ENCODE measurements around the gene LRRC4C. TPM values are rescaled to one million over a fixed set of nuclear protein-coding genes. Genes with fewer than 3 reads are reported as not detected.

LRRC4C gene
- total and polyA plus RNA-seq, 2 donors (not counting 3 experiments of a cell fraction or from before 2014, with no cell fraction given) = not detected

- Histone ChIP-seq H3K27ac (ENCODE audit: insufficient read depth, low read depth, low read length) (no peak overlapping the region), H3K9me3 (replicated peaks; ENCODE audit: control insufficient read depth, insufficient read depth, low read length) (peaks cover 4% of the 10 kb centered on the region), H3K9me1 (replicated peaks; ENCODE audit: control insufficient read depth, extremely low read depth, insufficient read depth, low read length) (no peaks in the 10 kb centered on the region), H3K4me2 (ENCODE audit: insufficient read depth, low read length) (no peak overlapping the region), H3K4me1 (ENCODE audit: control insufficient read depth, extremely low read depth, insufficient read depth, low read length) (no peaks in the 10 kb centered on the region), H3K9ac (replicated peaks; ENCODE audit: extremely low read depth, insufficient read depth, low read length) (no peak overlapping the region), H3K27me3 (ENCODE audit: control insufficient read depth in 2 of 2, insufficient read depth in 2 of 2, low read length in 2 of 2) (no peaks in the 10 kb centered on the region), H3K79me2 (ENCODE audit: control insufficient read depth, insufficient read depth, low read length) (no peaks in the 10 kb centered on the region), H3K4me3 (replicated peaks in 1 of 3; ENCODE audit: insufficient read depth in 1 of 3, low read depth in 1 of 3, low read length in 3 of 3) (no peak overlapping the region), H2AFZ (ENCODE audit: low read depth, low read length) (no peak overlapping the region), H3K36me3 (ENCODE audit: control insufficient read depth in 2 of 2, extremely low read depth in 1 of 2, insufficient read depth in 2 of 2, low read length in 2 of 2) (no peaks in the 10 kb centered on the region), H4K20me1 (replicated peaks; ENCODE audit: control insufficient read depth, extremely low read depth, insufficient read depth, low read length) (no peaks in the 10 kb centered on the region)
- intact Hi-C loops (cut with micrococcal nuclease) (no loop called here), dilution Hi-C loops (cut with MboI; ENCODE audit: extremely low pct_ligation_motif_present, low sequenced_read_pairs) (no loop called here)
- no peak for TF ChIP-seq FOS (IDR thresholded peaks at IDR 0.05; ENCODE audit: borderline replicate concordance, insufficient read depth, low read length)
- no peak for TF ChIP-seq JUN (IDR thresholded peaks at IDR 0.05; ENCODE audit: borderline replicate concordance, insufficient read depth, insufficient read length, low read depth)
- no peak for TF ChIP-seq CTCF (IDR thresholded peaks at IDR 0.05; ENCODE audit: extremely low read depth in 1 of 2, insufficient read depth in 1 of 2, low read depth in 1 of 2, low read length in 2 of 2)
- TF ChIP-seq GATA2 (IDR thresholded peaks at IDR 0.05; ENCODE audit: insufficient read depth, insufficient read length, low read depth, low read length) = no peak
- TF ChIP-seq POLR2A (IDR thresholded peaks at IDR 0.05; ENCODE audit: low read depth, low read length) = no peak
- TF ChIP-seq EZH2 (IDR thresholded peaks at IDR 0.05; ENCODE audit: borderline replicate concordance, low read depth, low read length, severe bottlenecking) = no peak
- no peak for TF ChIP-seq MAX (IDR thresholded peaks at IDR 0.05; ENCODE audit: insufficient read depth, insufficient read length)
- no peak for TF ChIP-seq POLR2AphosphoS5 (IDR thresholded peaks at IDR 0.05; ENCODE audit: insufficient read depth, low read depth, low read length)
- no peak for TF ChIP-seq MYC (IDR thresholded peaks at IDR 0.05; ENCODE audit: low read depth, low read length)
- no TSS peak for BruUV-seq (replicated peaks)
- no peak for FAIRE-seq
- ChIA-PET POLR2A (no interaction called here), CTCF (no interaction called here)
- no peak for DNase-seq (ENCODE audit: low read depth, low spot score)
These were observed 642.5 kb downstream of the LRRC4C start for GRCh38 chr11:40816976-40817375.

All from endothelial cell of umbilical vein (primary cell).